HepG2 (cell line): ENCODE data around the gene CD7. TPM values are rescaled to one million over a fixed set of nuclear protein-coding genes. Genes with fewer than 3 reads are reported as not detected.

Source experiments
- POGZ ChIP-seq: sonication (generic); formaldehyde crosslinking; IDR thresholded peaks from 2 replicates; pipeline ENCODE4 v1.4.0; 2020; ENCODE audit warnings: mild to moderate bottlenecking, missing genetic modification reagents
- SOX5 ChIP-seq: IDR thresholded peaks from 2 replicates; pipeline ENCODE4 v1.6.1; 2016; ENCODE audit warnings: borderline replicate concordance
- TGIF2 ChIP-seq: IDR thresholded peaks from 2 replicates; pipeline ENCODE4 v1.6.1; 2016; ENCODE audit warnings: control low read depth, missing compliant biosample characterization
- TOPORS ChIP-seq: sonication (generic); formaldehyde crosslinking; IDR thresholded peaks from 2 replicates; pipeline ENCODE4 v1.8.0; 2023; ENCODE audit warnings: mild to moderate bottlenecking, missing genetic modification reagents
- U2AF1 ChIP-seq: fragments of 200-400 bp; formaldehyde crosslinking; optimal IDR thresholded peaks from 2 replicates; pipeline ENCODE3; 2017; ENCODE audit warnings: mild to moderate bottlenecking, low read depth, low read length
- ZFP41 ChIP-seq: sonication (generic); formaldehyde crosslinking; IDR thresholded peaks from 2 replicates; pipeline ENCODE4 v1.4.0; 2020; ENCODE audit warnings: mild to moderate bottlenecking, missing genetic modification reagents, borderline replicate concordance
- ZFY ChIP-seq: sonication (generic); formaldehyde crosslinking; IDR thresholded peaks from 2 replicates; pipeline ENCODE4 v1.4.0; 2020; ENCODE audit warnings: missing genetic modification reagents
- ZNF224 ChIP-seq: sonication (generic); formaldehyde crosslinking; IDR thresholded peaks from 2 replicates; pipeline ENCODE4 v1.5.0; 2020; ENCODE audit warnings: mild to moderate bottlenecking, missing genetic modification reagents
- ZNF737 ChIP-seq: sonication (generic); formaldehyde crosslinking; IDR thresholded peaks from 2 replicates; pipeline ENCODE4 v1.5.0; 2020; ENCODE audit warnings: missing genetic modification reagents, mild to moderate bottlenecking, borderline replicate concordance
- polyA plus RNA-seq, 8 experiments: library from polyadenylated mRNA; depleted of rRNA in 3 of 8; stranded (reverse) in 7 of 8; unstranded in 1 of 8; fragments of >200 nt; fragmentation: Illumina TruSeq in 4 of 8; extraction: Trizol in 4 of 8; gene quantifications; 2 replicates each; pipeline versions ENCODE4 v1.2.1 to v1.2.3, GENCODE V29; 2011 to 2016; ENCODE audit warnings: low read depth in 4 of 8, missing spikeins in 1 of 8, mixed read lengths in 1 of 8; ENCODE audit not compliant: insufficient read depth in 1 of 8
- total RNA-seq, 5 experiments: library from RNA; depleted of rRNA; stranded (reverse); fragments of >200 nt; fragmentation: Illumina TruSeq; extraction: Trizol; gene quantifications; 2 replicates each; pipeline ENCODE4 v1.2.3, GENCODE V29; 2016; ENCODE audit warnings: low read depth in 1 of 5
- TF ChIP-seq, protein P1 (sequence below): sonication (generic); formaldehyde crosslinking; IDR thresholded peaks from 2 replicates; pipeline ENCODE4 v1.8.0; 2022; ENCODE audit warnings: missing genetic modification reagents, mild to moderate bottlenecking, inconsistent platforms, borderline replicate concordance
- TF ChIP-seq, protein P2 (sequence below): IDR thresholded peaks from 2 replicates; pipeline ENCODE4 v1.6.1; 2012; ENCODE audit warnings: low read depth, low read length, improper control_type of control experiment
- TF ChIP-seq, protein P3 (sequence below): sonication (generic); formaldehyde crosslinking; IDR thresholded peaks from 2 replicates; pipeline ENCODE4 v1.4.0; 2020; ENCODE audit warnings: missing genetic modification reagents
- TF ChIP-seq, protein P4 (sequence below): sonication (generic); formaldehyde crosslinking; IDR thresholded peaks from 2 replicates; pipeline ENCODE4 v1.5.1; 2020; ENCODE audit warnings: missing genetic modification reagents, mild to moderate bottlenecking, borderline replicate concordance
- TF ChIP-seq, protein P5 (sequence below): sonication (generic); formaldehyde crosslinking; IDR thresholded peaks from 2 replicates; pipeline ENCODE4 v1.9.0; 2022; ENCODE audit warnings: missing genetic modification reagents, mild to moderate bottlenecking, borderline replicate concordance
- TF ChIP-seq, protein P6 (sequence below): conservative IDR thresholded peaks from 2 replicates; pipeline ENCODE4 v1.6.1; 2018; ENCODE audit warnings: missing genetic modification reagents

The CD7 gene
- total and polyA plus RNA-seq, 2 of the 13 experiments (the other 11 are each of a cell fraction or from before 2014, with no cell fraction given): 67.6 to 76.4 TPM

DNA sequence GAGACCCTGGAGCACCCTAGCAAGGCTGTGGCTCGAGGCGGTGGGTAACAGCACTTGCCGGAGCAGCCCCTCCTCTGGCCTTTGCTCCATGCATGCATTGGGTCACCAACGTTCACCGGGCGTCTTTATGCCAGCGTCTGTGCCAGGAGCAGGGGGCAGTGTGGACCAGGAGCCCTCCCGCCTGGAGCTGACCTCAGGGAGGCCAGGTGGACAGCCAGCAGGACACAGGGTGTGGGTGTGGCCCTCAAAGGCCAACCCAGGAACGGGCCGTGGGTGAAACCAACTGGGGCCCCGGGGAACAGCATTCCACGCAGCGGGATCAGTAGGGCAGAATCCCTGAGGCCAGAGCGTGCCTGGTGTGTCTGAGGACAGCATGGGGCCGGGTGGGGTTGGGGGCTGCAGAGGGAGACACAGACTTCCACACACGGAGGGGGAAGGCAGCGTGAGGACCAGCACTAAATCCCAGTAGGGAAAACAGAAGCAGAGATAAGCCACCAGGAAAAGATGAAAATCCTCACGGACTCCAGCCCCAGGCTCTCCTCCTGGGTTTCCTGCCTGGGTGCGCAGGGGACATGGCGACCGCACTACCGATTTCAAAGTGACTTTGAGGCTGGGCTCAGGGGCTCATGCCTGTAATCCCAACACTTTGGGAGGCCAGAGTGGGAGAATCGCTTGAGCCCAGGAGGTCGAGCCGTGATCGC, 2.9 kb upstream of the CD7 start (continued):
- TF ChIP-seq POGZ (CRISPR knock-in tag) (0 out of 2 replicates have a peak, but pooled peaks have one; percentile 26), SOX5 (CRISPR knock-in tag) (no peak), ZNF224 (CRISPR knock-in tag) (no peak), ZFY (CRISPR knock-in tag) (peak; percentile 43; the same call in 1 of the 2 replicates), TGIF2 (no peak), ZNF737 (CRISPR knock-in tag) (no peak), U2AF1 (no peak), TOPORS (CRISPR knock-in tag) (no peak), ZFP41 (CRISPR knock-in tag) (no peak)
- TF ChIP-seq, protein P1, sequence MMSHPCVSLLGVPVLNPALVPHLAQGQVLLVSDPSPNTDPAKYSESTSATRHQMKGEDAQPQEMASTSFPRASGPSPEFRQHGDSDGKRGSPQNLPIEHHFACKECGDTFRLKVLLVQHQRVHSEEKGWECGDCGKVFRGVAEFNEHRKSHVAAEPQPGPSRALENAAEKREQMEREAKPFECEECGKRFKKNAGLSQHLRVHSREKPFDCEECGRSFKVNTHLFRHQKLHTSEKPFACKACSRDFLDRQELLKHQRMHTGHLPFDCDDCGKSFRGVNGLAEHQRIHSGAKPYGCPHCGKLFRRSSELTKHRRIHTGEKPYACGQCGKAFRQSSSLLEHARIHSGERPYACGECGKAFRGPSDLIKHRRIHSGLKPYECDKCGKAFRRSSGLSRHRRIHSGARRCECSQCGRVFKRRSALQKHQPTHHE: no peak
- TF ChIP-seq, protein P2, sequence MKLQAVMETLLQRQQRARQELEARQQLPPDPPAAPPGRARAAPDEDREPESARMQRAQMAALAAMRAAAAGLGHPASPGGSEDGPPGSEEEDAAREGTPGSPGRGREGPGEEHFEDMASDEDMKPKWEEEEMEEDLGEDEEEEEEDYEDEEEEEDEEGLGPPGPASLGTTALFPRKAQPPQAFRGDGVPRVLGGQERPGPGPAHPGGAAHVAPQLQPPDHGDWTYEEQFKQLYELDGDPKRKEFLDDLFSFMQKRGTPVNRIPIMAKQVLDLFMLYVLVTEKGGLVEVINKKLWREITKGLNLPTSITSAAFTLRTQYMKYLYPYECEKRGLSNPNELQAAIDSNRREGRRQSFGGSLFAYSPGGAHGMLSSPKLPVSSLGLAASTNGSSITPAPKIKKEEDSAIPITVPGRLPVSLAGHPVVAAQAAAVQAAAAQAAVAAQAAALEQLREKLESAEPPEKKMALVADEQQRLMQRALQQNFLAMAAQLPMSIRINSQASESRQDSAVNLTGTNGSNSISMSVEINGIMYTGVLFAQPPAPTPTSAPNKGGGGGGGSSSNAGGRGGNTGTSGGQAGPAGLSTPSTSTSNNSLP: no peak
- TF ChIP-seq, protein P3, sequence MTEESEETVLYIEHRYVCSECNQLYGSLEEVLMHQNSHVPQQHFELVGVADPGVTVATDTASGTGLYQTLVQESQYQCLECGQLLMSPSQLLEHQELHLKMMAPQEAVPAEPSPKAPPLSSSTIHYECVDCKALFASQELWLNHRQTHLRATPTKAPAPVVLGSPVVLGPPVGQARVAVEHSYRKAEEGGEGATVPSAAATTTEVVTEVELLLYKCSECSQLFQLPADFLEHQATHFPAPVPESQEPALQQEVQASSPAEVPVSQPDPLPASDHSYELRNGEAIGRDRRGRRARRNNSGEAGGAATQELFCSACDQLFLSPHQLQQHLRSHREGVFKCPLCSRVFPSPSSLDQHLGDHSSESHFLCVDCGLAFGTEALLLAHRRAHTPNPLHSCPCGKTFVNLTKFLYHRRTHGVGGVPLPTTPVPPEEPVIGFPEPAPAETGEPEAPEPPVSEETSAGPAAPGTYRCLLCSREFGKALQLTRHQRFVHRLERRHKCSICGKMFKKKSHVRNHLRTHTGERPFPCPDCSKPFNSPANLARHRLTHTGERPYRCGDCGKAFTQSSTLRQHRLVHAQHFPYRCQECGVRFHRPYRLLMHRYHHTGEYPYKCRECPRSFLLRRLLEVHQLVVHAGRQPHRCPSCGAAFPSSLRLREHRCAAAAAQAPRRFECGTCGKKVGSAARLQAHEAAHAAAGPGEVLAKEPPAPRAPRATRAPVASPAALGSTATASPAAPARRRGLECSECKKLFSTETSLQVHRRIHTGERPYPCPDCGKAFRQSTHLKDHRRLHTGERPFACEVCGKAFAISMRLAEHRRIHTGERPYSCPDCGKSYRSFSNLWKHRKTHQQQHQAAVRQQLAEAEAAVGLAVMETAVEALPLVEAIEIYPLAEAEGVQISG: peak; percentile 55; the same call in 1 of the 2 replicates
- TF ChIP-seq, protein P4, sequence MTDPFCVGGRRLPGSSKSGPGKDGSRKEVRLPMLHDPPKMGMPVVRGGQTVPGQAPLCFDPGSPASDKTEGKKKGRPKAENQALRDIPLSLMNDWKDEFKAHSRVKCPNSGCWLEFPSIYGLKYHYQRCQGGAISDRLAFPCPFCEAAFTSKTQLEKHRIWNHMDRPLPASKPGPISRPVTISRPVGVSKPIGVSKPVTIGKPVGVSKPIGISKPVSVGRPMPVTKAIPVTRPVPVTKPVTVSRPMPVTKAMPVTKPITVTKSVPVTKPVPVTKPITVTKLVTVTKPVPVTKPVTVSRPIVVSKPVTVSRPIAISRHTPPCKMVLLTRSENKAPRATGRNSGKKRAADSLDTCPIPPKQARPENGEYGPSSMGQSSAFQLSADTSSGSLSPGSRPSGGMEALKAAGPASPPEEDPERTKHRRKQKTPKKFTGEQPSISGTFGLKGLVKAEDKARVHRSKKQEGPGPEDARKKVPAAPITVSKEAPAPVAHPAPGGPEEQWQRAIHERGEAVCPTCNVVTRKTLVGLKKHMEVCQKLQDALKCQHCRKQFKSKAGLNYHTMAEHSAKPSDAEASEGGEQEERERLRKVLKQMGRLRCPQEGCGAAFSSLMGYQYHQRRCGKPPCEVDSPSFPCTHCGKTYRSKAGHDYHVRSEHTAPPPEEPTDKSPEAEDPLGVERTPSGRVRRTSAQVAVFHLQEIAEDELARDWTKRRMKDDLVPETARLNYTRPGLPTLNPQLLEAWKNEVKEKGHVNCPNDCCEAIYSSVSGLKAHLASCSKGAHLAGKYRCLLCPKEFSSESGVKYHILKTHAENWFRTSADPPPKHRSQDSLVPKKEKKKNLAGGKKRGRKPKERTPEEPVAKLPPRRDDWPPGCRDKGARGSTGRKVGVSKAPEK: peak; percentile 58; the same call in 1 of the 2 replicates
- TF ChIP-seq, protein P5, sequence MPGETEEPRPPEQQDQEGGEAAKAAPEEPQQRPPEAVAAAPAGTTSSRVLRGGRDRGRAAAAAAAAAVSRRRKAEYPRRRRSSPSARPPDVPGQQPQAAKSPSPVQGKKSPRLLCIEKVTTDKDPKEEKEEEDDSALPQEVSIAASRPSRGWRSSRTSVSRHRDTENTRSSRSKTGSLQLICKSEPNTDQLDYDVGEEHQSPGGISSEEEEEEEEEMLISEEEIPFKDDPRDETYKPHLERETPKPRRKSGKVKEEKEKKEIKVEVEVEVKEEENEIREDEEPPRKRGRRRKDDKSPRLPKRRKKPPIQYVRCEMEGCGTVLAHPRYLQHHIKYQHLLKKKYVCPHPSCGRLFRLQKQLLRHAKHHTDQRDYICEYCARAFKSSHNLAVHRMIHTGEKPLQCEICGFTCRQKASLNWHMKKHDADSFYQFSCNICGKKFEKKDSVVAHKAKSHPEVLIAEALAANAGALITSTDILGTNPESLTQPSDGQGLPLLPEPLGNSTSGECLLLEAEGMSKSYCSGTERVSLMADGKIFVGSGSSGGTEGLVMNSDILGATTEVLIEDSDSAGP (CRISPR knock-in tag): peak; percentile 41; the same call in 1 of the 2 replicates
- TF ChIP-seq, protein P6, sequence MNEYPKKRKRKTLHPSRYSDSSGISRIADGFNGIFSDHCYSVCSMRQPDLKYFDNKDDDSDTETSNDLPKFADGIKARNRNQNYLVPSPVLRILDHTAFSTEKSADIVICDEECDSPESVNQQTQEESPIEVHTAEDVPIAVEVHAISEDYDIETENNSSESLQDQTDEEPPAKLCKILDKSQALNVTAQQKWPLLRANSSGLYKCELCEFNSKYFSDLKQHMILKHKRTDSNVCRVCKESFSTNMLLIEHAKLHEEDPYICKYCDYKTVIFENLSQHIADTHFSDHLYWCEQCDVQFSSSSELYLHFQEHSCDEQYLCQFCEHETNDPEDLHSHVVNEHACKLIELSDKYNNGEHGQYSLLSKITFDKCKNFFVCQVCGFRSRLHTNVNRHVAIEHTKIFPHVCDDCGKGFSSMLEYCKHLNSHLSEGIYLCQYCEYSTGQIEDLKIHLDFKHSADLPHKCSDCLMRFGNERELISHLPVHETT (CRISPR knock-in tag): no peak
